Smooth muscle cell (in vitro differentiated cells): ENCODE measurements around the gene OSBPL3. TPM values are rescaled to one million over a fixed set of nuclear protein-coding genes. Genes with fewer than 3 reads are reported as not detected.

ENCODE experiments used
- DNase-seq: peaks from one replicate; lab custom pipeline; 2025; ENCODE audit not compliant: unreplicated experiment; lab: John Stamatoyannopoulos, UW
- H2AFZ ChIP-seq: fragments of 200-600 bp; sonication (generic); 2 replicates; pipeline ENCODE4 v1.6.0; 2016; ENCODE audit warnings: antibody characterized with exemption, low read depth, mild to moderate bottlenecking
- H3F3A ChIP-seq: fragments of 200-600 bp; sonication (generic); 2 replicates; pipeline ENCODE4 v1.6.0; 2017; ENCODE audit warnings: antibody characterized with exemption, low read depth
- H3K27ac ChIP-seq: fragments of 200-600 bp; sonication (generic); 2 replicates; pipeline ENCODE4 v1.5.1; 2016; ENCODE audit warnings: low read depth, mild to moderate bottlenecking
- H3K27me3 ChIP-seq: fragments of 200-600 bp; sonication (generic); 2 replicates; pipeline ENCODE4 v1.6.1; 2016; ENCODE audit warnings: low read depth, mild to moderate bottlenecking
- H3K36me3 ChIP-seq: fragments of 200-600 bp; sonication (generic); 2 replicates; pipeline ENCODE4 v1.5.1; 2016; ENCODE audit warnings: low read depth
- H3K4me1 ChIP-seq: fragments of 200-600 bp; sonication (generic); 2 replicates; pipeline ENCODE4 v1.5.1; 2016; ENCODE audit warnings: low read depth
- H3K4me2 ChIP-seq: fragments of 200-600 bp; sonication (generic); 2 replicates; pipeline ENCODE4 v1.6.0; 2016; ENCODE audit warnings: mild to moderate bottlenecking
- H3K4me3 ChIP-seq: fragments of 200-600 bp; sonication (generic); 2 replicates; pipeline ENCODE4 v1.5.1; 2016; ENCODE audit warnings: mild to moderate bottlenecking
- H3K79me2 ChIP-seq: fragments of 200-600 bp; sonication (generic); 2 replicates; pipeline ENCODE4 v1.6.0; 2016; ENCODE audit warnings: low read depth, mild to moderate bottlenecking
- H3K9ac ChIP-seq: fragments of 200-600 bp; sonication (generic); 2 replicates; pipeline ENCODE4 v1.6.0; 2016; ENCODE audit warnings: low read depth
- H3K9me3 ChIP-seq: fragments of 200-600 bp; sonication (generic); replicated peaks from 2 replicates; pipeline ENCODE4 v1.5.1; 2016; ENCODE audit warnings: low read depth
- H4K20me1 ChIP-seq: fragments of 200-600 bp; sonication (generic); 2 replicates; pipeline ENCODE4 v1.6.0; 2016; ENCODE audit warnings: low read depth
- CTCF ChIP-seq: fragments of 200-600 bp; sonication (generic); IDR thresholded peaks from 2 replicates; pipeline ENCODE4 v1.5.1; 2017; ENCODE audit warnings: borderline replicate concordance, mild to moderate bottlenecking, antibody characterized with exemption; ENCODE audit not compliant: insufficient read depth, poor library complexity, severe bottlenecking
- WGBS: methylation state at CpG from one replicate; pipeline ENCODE4 v1.1.7; 2016; ENCODE audit warnings: low lambda C conversion rate; 5-methylcytosine and 5-hydroxymethylcytosine counted together
- polyA plus RNA-seq: library from polyadenylated mRNA; unstranded; fragments of >200 nt; fragmentation: Nextera tagmentation; extraction: Ambion mirVana; gene quantifications from 2 replicates; pipeline ENCODE4 v1.2.1, GENCODE V29; 2016
- total RNA-seq: library from RNA; depleted of rRNA; stranded (reverse); fragments of >200 nt; gene quantifications from 2 replicates; pipeline ENCODE4 v1.2.3, GENCODE V29; 2014

OSBPL3 gene
- total and polyA plus RNA-seq, 2 experiments from 2014 or later = 6.2 to 16.3 TPM

- no peaks in the 10 kb centered on the region for H3K36me3 ChIP-seq
- H3K4me1 ChIP-seq = peaks cover 22% of the 10 kb centered on the region
- no peaks in the 10 kb centered on the region for H3K27me3 ChIP-seq
- no peaks in the 10 kb centered on the region for H3K9me3 ChIP-seq
- H3K79me2 ChIP-seq = no peaks in the 10 kb centered on the region
- H3K4me2 ChIP-seq = peak overlapping the region; percentile 60
- DNase-seq = no peak
- WGBS = 45% methylated on average over 1 of the region's 1 CpG
- H3K4me3 ChIP-seq = no peak overlapping the region
- TF ChIP-seq CTCF = no peak
- peak overlapping the region; percentile 83 for H3K27ac ChIP-seq
- H3F3A ChIP-seq = peaks cover 22% of the 10 kb centered on the region
- no peaks in the 10 kb centered on the region for H4K20me1 ChIP-seq
- no peak overlapping the region for H2AFZ ChIP-seq
- no peak overlapping the region for H3K9ac ChIP-seq
These were observed 154.6 kb downstream of the OSBPL3 start for GRCh38 chr7:24825381-24825794.

- no peak for TF ChIP-seq CTCF
- H3K27me3 ChIP-seq = no peaks in the 10 kb centered on the region
- H4K20me1 ChIP-seq = no peaks in the 10 kb centered on the region
- peak overlapping the region; percentile 60 for H3K4me2 ChIP-seq
- peak overlapping the region; percentile 10 for H3K27ac ChIP-seq
- peaks cover 17% of the 10 kb centered on the region for H3F3A ChIP-seq
- no peaks in the 10 kb centered on the region for H3K79me2 ChIP-seq
- H3K4me1 ChIP-seq = peaks cover 22% of the 10 kb centered on the region
- H3K4me3 ChIP-seq = no peak overlapping the region
- no peak for DNase-seq
- no peak overlapping the region for H2AFZ ChIP-seq
- no peaks in the 10 kb centered on the region for H3K9me3 ChIP-seq
- H3K9ac ChIP-seq = no peak overlapping the region
- 35% methylated on average over 3 of the region's 3 CpGs for WGBS
- H3K36me3 ChIP-seq = no peaks in the 10 kb centered on the region
These were observed 155.1 kb downstream of the OSBPL3 start for GRCh38 chr7:24824896-24825295.

GRCh38 chr7:24824400-24824799, 155.6 kb downstream of the OSBPL3 start:
- 71% methylated on average over 3 of the region's 3 CpGs for WGBS
- Histone ChIP-seq H3K36me3 (no peaks in the 10 kb centered on the region), H3F3A (peaks cover 17% of the 10 kb centered on the region), H3K9me3 (no peaks in the 10 kb centered on the region), H2AFZ (no peak overlapping the region), H3K4me1 (peaks cover 20% of the 10 kb centered on the region), H3K27me3 (no peaks in the 10 kb centered on the region), H3K27ac (peak overlapping the region; percentile 10), H3K79me2 (no peaks in the 10 kb centered on the region), H4K20me1 (no peaks in the 10 kb centered on the region), H3K4me3 (no peak overlapping the region), H3K4me2 (no peak overlapping the region), H3K9ac (no peak overlapping the region)
- no peak for TF ChIP-seq CTCF
- no peak for DNase-seq

GRCh38 chr7:24821754-24822054, 158.3 kb downstream of the OSBPL3 start:
- H3K4me3 ChIP-seq = no peak overlapping the region
- H2AFZ ChIP-seq = no peak overlapping the region
- WGBS = 71% methylated on average over 3 of the region's 3 CpGs
- H3K9ac ChIP-seq = peak overlapping the region; percentile 67
- peak overlapping the region; percentile 75 for H3K4me2 ChIP-seq
- H3K27ac ChIP-seq = peak overlapping the region; percentile 96
- TF ChIP-seq CTCF = no peak
- no peaks in the 10 kb centered on the region for H3K79me2 ChIP-seq
- no peaks in the 10 kb centered on the region for H3K36me3 ChIP-seq
- H3K27me3 ChIP-seq = no peaks in the 10 kb centered on the region
- no peaks in the 10 kb centered on the region for H3K9me3 ChIP-seq
- DNase-seq = no peak
- peaks cover 11% of the 10 kb centered on the region for H3F3A ChIP-seq
- no peaks in the 10 kb centered on the region for H4K20me1 ChIP-seq
- peaks cover 10% of the 10 kb centered on the region for H3K4me1 ChIP-seq
